ENCODE results near the gene NACA. TPM values are rescaled to one million over a fixed set of nuclear protein-coding genes. Genes with fewer than 3 reads are reported as not detected.

Gene NACA
- total and polyA plus RNA-seq, 2 of the 13 experiments (the other 11 are each of a cell fraction or from before 2014, with no cell fraction given), result 799 to 1,700 TPM

GRCh38 chr12:56688129-56688845, 36.8 kb downstream of the NACA start, which contains the start of gene PTGES3 (continued):
- TF ChIP-seq ZNF3 (CRISPR knock-in tag; IDR thresholded peaks at IDR 0.05) (no peak), MEF2D (CRISPR knock-in tag; IDR thresholded peaks at IDR 0.05) (peak; percentile 80), ZFP82 (CRISPR knock-in tag; IDR thresholded peaks at IDR 0.05; ENCODE audit: borderline replicate concordance) (peak; percentile 86; the same call in 1 of the 2 replicates), PRDM10 (CRISPR knock-in tag; IDR thresholded peaks at IDR 0.05; ENCODE audit: low read depth) (0 out of 2 replicates have a peak, but pooled peaks have one; percentile 28), MTA1 (CRISPR knock-in tag; IDR thresholded peaks at IDR 0.05; ENCODE audit: borderline replicate concordance) (peak; percentile 91), MEIS1 (CRISPR knock-in tag; IDR thresholded peaks at IDR 0.05; ENCODE audit: borderline replicate concordance) (peak; percentile 44; the same call in 1 of the 2 replicates), DMAP1 (CRISPR knock-in tag; IDR thresholded peaks at IDR 0.05) (peak; percentile 90), ZBTB21 (CRISPR knock-in tag; IDR thresholded peaks at IDR 0.05) (peak; percentile 60; the same call in 1 of the 2 replicates), IRF2 (CRISPR knock-in tag; IDR thresholded peaks at IDR 0.05) (peak; percentile 96), ZNF549 (CRISPR knock-in tag; IDR thresholded peaks at IDR 0.05) (no peak), ZFX (CRISPR knock-in tag; IDR thresholded peaks at IDR 0.05; ENCODE audit: low read depth) (peak; percentile 92), RCOR2 (CRISPR knock-in tag; IDR thresholded peaks at IDR 0.05) (no peak), ZMAT5 (CRISPR knock-in tag; IDR thresholded peaks at IDR 0.05; ENCODE audit: borderline replicate concordance, low read depth) (0 out of 2 replicates have a peak, but pooled peaks have one; percentile 66), ZNF724P (CRISPR knock-in tag; IDR thresholded peaks at IDR 0.05; ENCODE audit: borderline replicate concordance) (0 out of 2 replicates have a peak, but pooled peaks have one; percentile 6), ARID3A (IDR thresholded peaks at IDR 0.05; ENCODE audit: low read depth, low read length) (no peak), TP53 (CRISPR knock-in tag; conservative IDR thresholded peaks at IDR 0.05) (no peak; the same call in 1 of the 2 replicates), ZNF547 (CRISPR knock-in tag; IDR thresholded peaks at IDR 0.05) (peak; percentile 81; the same call in 1 of the 2 replicates), TBX2 (CRISPR knock-in tag; IDR thresholded peaks at IDR 0.05; ENCODE audit: borderline replicate concordance) (peak; percentile 90), IRX3 (CRISPR knock-in tag; IDR thresholded peaks at IDR 0.05; ENCODE audit: borderline replicate concordance, low read depth) (peak; percentile 95; the same call in 1 of the 2 replicates), MAX (IDR thresholded peaks at IDR 0.05) (peak; percentile 96), ZNF160 (CRISPR knock-in tag; IDR thresholded peaks at IDR 0.05) (peak; percentile 86), ZNF784 (CRISPR knock-in tag; IDR thresholded peaks at IDR 0.05; ENCODE audit: borderline replicate concordance) (peak; percentile 89; the same call in 1 of the 2 replicates), RAD21 (CRISPR knock-in tag; IDR thresholded peaks at IDR 0.05) (no peak)
